Activated CD4-positive, alpha-beta T cell treated with anti-CD3 and anti-CD28 coated beads for 4 hours (primary cell): ENCODE results near the gene LARP6.
"Not testable (repeated sequence)": the region's sequence is repeated elsewhere in the genome, so short reads cannot be mapped to it uniquely, and the experiment has no call there.

Experiments
- DNase-seq, 2 donors: peaks; one replicate each; pipeline ENCODE4 v3.0.0-alpha.2; 2020

Gene LARP6

DNA sequence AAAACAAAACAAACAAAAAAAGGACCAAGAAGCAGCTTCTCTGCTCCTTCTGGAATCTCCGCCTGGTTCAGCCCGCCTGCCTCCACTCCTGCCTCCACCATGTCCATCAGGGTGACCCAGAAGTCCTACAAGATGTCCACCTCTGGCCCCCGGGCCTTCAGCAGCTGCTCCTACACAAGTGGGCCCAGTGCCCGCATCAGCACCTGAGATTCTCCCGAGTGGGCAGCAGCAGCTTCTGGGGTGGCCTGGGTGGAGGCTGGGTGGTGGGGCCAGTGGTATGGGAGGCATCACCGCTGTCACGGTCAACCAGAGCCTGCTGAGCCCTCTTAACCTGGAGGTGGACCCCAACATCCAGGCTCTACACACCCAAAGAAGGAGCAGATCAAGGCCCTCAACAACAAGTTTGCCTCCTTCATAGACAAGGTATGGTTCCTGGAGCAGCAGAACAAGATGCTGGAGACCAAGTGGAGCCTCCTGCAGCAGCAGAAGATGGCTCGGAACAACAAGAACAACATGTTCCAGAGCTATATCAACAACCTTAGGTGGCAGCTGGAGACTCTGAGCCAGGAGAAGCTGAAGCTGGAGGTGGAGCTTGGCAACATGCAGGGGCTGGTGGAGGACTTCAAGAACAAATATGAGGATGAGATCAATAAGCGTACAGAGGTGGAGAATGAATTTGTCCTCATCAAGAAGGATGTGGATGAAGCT is 4.8 kb upstream of the LARP6 start:
- not testable (repeated sequence) for DNase-seq

GRCh38 chr15:70857562-70858285 is 3.8 kb upstream of the LARP6 start:
- DNase-seq, result no peak

DNA sequence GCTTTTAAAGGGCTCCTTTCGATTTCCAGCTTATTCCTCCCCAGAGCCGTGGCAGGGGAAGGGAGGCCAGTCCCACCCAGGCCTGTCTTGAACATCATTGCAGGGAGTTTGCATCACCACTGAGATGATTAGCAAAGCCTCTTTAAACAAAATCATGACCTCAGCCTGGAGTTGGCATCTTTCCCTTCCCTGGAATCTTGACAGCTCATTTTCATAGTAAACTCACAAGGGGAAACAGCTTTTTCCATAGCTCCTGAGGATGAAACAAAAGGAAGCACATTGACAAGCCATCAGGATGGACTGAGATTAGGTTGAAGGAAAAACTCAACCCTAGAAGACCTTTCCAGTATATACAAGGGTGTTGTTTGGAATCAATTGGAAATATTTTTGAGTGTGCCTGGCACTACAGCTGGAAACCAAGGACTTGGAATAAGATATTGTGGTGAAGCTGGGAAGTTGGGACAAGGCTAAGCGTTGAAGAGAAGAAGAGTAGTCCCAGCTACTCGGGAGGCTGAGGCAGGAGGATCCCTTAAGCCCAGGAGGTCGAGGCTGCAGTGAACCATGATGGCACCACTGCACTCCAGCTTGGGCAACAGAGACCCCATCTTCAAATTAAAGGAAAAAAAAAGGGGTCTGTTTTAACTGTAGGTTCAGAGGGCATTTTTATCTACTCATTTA is 3.1 kb upstream of the LARP6 start:
- DNase-seq, result no peak

- DNase-seq, result no peak
Observed at GRCh38 chr15:70856177-70856883, 2.4 kb upstream of the LARP6 start.

DNA sequence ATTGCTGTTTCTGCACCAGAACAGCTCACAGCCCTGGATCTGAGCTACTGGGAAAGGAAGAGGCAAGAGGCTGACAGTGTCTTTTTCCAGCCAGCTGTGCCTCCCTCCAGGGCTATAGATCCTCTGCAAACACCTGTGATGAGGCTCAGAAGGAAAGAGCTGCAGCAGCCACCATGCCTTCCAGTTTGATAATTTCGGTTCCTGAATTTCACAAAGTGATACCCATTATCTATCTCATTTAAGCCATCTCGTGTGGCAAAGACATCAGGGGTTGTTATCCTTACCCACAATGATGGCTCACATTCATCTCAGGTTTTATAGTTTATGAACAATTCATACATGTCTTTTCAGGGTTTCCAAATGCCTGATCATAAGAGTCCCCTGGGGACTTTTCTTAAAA is 1.8 kb upstream of the LARP6 start:
- no peak for DNase-seq

GRCh38 chr15:70854666-70854976 is 664 bp upstream of the LARP6 start:
- no peak for DNase-seq

DNA sequence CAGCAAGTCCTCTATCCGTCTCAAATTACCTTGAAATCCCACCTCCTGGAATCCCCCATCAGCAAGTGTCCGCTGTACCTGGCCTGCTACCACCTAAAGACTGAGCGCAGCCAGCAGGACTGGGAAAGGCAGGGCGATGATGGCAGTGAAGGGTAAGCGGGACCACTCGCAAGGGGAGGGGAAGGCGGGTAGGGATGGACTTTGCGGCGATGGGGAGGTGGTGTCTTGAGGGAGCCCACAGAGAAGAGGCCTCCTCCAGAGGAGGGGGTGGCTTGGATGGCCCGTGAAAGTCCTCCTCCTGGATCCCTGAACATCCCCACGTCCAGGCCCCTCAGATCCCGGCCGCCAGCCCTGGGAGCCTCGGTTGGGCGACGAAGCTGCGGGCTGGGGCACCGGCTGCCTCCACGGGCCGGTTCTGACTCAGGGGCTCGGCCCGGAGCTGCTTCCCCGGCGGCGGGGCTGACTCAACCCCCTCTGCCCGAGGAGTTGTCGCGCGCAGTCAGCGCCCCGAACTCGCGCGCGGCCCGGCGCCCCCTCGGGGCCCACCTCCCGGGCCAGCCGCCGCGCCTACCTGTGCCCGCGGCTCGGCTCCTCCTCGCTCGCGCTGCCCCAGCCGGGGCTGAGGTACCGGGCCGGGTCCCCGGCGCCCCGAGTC is 512 bp downstream of the LARP6 start:
- DNase-seq, result no peak

- no peak for DNase-seq
Observed at GRCh38 chr15:70852501-70853317, 1.2 kb downstream of the LARP6 start.

- no peak for DNase-seq
Observed at GRCh38 chr15:70851889-70852288, 2.1 kb downstream of the LARP6 start.

GRCh38 chr15:70845602-70846360 is 8.2 kb downstream of the LARP6 start:
- DNase-seq, result no peak

- no peak for DNase-seq
Observed at GRCh38 chr15:70837476-70837875, 16.5 kb downstream of the LARP6 start.

- DNase-seq, result no peak
Observed at GRCh38 chr15:70835841-70836240, 18.1 kb downstream of the LARP6 start.

DNA sequence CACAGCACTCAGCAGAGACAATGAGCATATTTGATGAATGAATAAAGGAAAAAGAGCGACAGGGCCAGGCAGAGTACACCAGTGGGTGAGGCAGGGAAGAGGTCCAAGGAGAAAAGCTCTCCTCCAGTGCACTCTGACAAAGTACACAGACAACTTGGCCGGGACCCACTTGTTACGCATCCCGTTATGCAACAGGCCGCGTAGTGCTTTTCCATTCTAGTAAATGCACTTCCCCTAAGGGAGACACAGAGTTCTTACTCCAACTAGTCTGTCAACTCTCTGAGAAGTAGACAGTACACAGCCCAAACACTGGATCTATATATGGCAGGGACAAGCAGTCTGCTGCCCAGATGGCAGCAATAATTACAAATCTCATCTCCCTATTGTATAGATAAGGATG is 18.5 kb downstream of the LARP6 start:
- no peak for DNase-seq

GRCh38 chr15:70834999-70835398 is 19.0 kb downstream of the LARP6 start:
- no peak for DNase-seq

- no peak for DNase-seq
Observed at GRCh38 chr15:70833861-70834765, 19.8 kb downstream of the LARP6 start.

GRCh38 chr15:70833422-70833821 is 20.5 kb downstream of the LARP6 start:
- DNase-seq, result no peak

DNA sequence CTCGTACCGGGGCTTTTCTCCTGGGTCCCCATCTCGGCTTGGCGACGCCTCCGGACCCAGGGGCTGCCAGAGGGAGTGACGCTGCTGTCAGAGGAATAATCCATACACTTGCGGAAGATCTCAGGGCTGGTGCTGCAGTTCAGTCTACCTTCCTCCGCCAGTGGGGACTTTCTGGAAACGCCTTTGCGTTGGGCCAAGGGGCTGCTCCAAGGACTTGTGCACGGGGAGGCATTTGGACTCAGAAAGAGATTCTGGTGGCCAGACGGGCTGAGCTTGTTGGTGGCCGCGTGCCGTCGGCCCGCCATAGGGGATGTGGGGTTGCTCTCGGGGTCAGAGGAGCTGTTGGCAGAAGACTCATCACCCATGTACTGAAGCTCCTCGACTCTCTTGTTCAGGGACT is 21.8 kb downstream of the LARP6 start:
- no peak for DNase-seq

GRCh38 chr15:70831094-70831911 is 22.7 kb downstream of the LARP6 start:
- DNase-seq, result no peak

GRCh38 chr15:70830615-70831014 is 23.3 kb downstream of the LARP6 start:
- DNase-seq, result no peak
